GM12801 (cell line): ENCODE results near the gene PIGL.

Source experiments
- CTCF ChIP-seq: IDR thresholded peaks from one replicate; pipeline ENCODE4 v1.5.1; 2011; ENCODE audit warnings: control low read depth; ENCODE audit not compliant: insufficient read length; ENCODE audit errors: extremely low read depth

PIGL gene

GRCh38 chr17:16243801-16244567 lies 27.0 kb downstream of the PIGL start:
- TF ChIP-seq CTCF: no peak

GRCh38 chr17:16247586-16247984 lies 30.6 kb downstream of the PIGL start:
- TF ChIP-seq CTCF: no peak

GRCh38 chr17:16250635-16251034 lies 33.6 kb downstream of the PIGL start:
- no peak for TF ChIP-seq CTCF

- TF ChIP-seq CTCF: no peak
These were observed 34.0 kb downstream of the PIGL start for GRCh38 chr17:16251043-16251442.

GRCh38 chr17:16251556-16251955 lies 34.5 kb downstream of the PIGL start:
- no peak for TF ChIP-seq CTCF

GRCh38 chr17:16254773-16255400 lies 37.9 kb downstream of the PIGL start:
- TF ChIP-seq CTCF: no peak

GRCh38 chr17:16255481-16255921 lies 38.5 kb downstream of the PIGL start:
- no peak for TF ChIP-seq CTCF
